ENCODE measurements around the gene DNPH1.
A peak's percentile ranks its signal among the peaks of the same experiment; 100 is the strongest.

DNPH1 gene

GRCh38 chr6:43228951-43229802 lies at the start of gene DNPH1:
TSS of gene DNPH1 (minus strand) at chr6:43229481. CDS start at chr6:43229456, 25 bp downstream.
- peak; percentile 48 for DNase-seq

DNA sequence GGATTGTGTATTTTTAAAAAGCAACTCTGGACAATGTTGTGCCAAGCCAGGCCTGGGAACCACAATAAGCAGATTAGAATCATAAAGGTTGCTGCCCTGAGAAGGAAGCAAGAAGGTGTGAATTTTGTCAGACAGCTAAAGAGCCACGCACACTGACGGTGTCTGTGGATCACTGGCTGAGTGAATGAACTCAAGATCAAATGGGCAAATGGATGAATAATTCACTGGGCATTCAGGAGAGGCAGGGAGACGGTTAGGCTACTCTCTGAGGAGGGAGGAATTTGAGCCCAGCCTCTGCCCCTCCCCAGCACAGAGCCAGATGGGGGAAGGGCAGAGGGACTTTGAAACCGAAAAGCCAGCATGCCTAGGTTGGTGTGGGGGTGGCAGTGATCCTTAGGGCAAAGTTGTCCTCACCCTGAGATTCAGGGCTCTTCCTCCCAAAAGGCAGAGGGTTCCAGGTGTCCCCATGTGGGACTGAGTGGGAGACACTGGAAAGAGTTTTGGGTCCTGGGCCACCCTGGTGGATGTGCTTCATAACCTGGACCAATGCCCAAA lies 49.3 kb upstream of the DNPH1 start:
- no peak for DNase-seq

- no peak for DNase-seq
Observed at GRCh38 chr6:43277643-43278523, 48.6 kb upstream of the DNPH1 start.

DNA sequence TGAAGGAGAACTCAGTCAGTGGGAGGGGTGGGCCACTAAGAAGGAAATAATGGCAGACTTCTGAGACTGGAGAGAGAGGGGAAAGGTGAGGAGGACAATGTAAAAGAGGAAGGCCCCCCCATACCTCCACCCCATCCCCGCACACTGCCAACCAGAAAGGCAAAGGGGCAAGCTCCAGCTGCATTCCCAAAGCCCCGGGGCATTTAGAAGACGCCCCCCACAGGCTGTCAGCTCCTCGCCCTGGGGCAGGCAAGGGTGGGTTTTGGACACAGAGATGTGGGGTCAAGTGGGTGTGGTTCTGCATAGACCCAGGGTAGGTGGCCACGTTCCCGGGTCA lies 48.0 kb upstream of the DNPH1 start:
- DNase-seq = no peak

- no peak for DNase-seq
Observed at GRCh38 chr6:43276577-43277305, 47.5 kb upstream of the DNPH1 start.

GRCh38 chr6:43275801-43276576 lies 46.7 kb upstream of the DNPH1 start:
- DNase-seq = no peak

GRCh38 chr6:43274916-43275597 lies 45.8 kb upstream of the DNPH1 start:
- DNase-seq = no peak

- no peak for DNase-seq
Observed at GRCh38 chr6:43274127-43274915, 45.0 kb upstream of the DNPH1 start.

DNA sequence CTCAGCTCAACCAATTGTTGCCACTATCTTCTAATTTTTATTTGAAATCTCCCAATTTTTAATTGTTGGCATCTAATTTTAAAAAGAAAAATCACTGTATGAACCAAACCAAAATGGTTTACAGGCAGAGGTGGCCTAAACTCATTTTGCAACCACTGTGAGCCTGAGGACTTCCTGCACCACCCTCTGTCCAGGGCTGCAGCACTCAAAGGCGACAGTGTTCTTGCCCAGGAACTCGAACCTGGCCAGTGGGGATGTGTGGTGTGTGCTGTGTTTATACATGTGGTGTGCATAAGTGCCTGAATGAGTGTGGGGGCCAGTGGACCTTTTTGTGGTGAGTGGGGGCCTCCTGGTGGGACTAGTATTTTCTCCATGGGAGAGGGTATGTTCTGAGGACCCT lies 44.4 kb upstream of the DNPH1 start:
- no peak for DNase-seq

GRCh38 chr6:43271944-43272343 lies 42.7 kb upstream of the DNPH1 start:
- DNase-seq = no peak

DNA sequence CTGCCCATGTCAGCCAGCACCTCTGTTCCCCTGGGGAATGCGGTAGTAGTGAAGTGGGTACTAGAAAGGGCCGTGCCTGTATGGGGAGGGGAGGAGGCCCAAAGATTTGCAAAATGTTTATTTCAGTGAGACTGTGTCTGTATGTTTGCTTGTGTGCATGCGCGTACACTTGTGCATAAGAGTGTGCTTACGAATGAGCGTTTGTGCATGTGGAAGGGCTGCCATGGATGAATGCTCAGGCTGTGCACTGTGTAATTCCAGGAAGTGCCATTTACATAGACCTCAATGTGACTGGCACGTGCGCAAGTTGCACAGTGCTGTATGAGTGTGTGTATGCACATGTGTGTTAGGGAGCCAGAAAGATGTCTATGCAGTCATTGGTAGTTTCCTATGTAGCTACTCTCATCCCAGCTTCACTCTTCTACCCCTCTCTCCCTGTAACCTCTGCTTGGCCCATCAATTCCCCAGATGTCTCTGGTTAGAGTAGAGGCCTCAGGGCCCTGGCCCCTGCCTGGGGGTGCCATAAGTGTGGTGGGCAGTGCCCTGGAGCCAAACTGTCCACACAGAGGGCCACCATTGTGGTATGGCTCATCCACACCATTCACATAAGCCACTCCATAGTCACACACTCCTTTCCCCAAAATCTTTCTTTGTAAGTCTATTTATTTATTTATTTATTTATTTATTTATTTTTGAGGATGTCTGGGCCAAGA lies 42.0 kb upstream of the DNPH1 start:
- no peak for DNase-seq

DNA sequence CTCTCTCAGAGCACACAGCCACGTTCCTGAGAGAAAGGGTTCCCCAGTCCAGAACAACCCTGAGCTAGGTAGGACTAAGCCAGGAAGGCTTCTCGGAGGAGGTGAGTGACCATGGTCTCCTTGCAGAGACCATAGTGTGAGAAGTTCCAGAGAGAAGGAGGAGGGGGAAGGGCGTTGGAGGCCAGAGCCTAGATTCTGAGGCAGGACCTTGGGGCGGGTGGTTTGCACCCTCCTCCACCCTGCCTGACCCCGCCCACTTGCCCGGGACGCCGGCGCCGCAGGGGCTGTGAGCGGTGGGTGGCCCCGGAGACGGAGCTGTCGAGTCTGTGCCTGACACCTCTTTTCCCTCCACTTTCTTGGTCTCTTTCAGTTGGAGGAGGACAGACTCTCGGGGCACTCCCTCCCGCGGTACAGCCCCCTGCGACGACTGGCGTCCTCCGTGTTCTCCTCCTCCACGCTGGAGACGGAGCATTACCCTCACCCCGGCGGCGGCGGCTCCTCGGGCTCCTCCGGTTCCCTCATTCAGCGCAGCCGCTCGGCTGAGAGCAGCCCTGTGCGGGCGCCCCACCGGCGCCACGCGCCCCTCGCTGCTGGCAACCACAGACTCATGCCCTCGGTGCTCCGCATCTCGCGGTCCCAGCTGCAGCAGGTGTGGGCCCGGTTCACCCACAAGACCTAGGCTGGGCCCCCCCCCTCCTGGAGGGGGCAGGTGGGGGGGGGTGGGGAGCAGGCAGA lies 40.2 kb upstream of the DNPH1 start:
- DNase-seq = no peak

- no peak for DNase-seq
Observed at GRCh38 chr6:43268782-43269272, 39.5 kb upstream of the DNPH1 start.

GRCh38 chr6:43268355-43268700 lies 39.0 kb upstream of the DNPH1 start:
- DNase-seq = peak; percentile 49

- peak; percentile 49 for DNase-seq
Observed at GRCh38 chr6:43267619-43268354, 38.5 kb upstream of the DNPH1 start.

DNA sequence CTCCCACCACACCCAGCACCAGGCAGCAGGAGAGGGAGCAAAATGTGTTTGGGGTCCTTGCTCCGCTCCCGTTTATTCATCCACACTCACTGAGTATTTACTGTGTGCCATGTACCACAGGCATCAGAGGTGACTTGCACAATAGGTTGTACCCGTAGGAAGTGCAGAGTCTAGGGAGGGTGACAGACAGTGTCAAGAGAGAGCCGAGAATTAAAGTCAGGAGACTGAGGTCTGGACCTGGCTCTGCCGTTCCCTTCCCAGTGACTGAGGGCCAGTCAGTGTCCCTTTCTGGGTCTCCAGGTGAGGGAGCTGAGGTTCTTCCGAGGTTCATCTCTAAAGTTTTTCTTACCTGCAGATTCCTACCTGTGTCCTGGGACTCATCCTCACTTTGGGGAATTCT lies 36.3 kb upstream of the DNPH1 start:
- DNase-seq = no peak

DNA sequence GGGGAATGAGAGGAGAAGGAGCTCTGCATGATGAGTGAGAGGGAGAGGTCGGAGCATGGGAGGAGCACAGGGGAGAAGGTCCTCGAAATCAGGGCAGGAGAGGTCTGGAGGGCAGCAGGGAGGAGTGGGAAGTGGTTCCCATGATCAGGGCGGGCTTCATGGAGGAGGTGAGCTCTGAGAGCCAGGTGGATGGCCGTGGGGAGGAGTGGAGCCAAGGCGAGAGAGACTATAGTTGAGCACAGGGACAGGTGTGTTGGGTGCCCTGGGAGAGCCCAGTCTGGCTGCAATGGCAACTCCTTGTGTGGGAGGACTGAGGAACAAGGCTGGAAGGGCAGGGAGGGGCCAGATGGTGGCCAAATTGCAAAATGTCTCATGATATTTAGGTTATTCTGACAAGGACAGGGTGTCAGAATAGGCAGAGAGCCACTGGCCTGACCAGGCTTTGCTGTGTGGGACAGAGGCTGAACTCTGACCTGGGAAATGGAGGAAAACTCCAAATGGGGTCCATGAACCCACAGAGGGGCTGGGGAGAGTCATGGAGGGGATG lies 35.4 kb upstream of the DNPH1 start:
- no peak for DNase-seq

Data from SHP77 treated with DMSO at 0.1 percent for 48 hours (cell line).